Measurements from ENCODE around the gene SUPT7L.

DNA sequence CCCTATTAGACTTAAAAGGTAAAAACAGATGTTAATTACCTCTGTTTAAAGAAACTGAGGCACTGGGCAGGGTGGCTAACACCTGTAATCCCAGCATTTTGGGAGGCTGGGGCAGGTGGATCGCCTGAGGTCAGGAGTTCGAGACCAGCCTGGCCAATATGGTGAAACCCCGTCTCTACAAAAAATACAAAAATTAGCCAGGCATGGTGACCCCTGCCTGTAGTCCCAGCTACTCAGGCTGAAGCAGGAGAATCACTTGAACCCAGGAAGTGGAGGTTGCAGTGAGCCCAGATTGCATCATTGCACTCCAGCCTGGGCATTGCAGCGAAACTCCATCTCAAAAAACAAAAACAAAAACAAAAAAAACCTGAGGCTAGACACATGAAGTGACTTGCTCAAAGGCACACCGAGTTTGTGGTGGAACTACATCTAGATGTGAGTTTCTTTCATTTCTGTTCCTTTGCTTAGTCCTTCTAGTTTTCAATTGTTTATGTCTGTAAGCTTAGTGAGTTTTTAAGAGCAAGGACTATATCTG is 41.0 kb upstream of the SUPT7L start:
- TF ChIP-seq, protein P1, sequence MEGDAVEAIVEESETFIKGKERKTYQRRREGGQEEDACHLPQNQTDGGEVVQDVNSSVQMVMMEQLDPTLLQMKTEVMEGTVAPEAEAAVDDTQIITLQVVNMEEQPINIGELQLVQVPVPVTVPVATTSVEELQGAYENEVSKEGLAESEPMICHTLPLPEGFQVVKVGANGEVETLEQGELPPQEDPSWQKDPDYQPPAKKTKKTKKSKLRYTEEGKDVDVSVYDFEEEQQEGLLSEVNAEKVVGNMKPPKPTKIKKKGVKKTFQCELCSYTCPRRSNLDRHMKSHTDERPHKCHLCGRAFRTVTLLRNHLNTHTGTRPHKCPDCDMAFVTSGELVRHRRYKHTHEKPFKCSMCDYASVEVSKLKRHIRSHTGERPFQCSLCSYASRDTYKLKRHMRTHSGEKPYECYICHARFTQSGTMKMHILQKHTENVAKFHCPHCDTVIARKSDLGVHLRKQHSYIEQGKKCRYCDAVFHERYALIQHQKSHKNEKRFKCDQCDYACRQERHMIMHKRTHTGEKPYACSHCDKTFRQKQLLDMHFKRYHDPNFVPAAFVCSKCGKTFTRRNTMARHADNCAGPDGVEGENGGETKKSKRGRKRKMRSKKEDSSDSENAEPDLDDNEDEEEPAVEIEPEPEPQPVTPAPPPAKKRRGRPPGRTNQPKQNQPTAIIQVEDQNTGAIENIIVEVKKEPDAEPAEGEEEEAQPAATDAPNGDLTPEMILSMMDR (IDR thresholded peaks at IDR 0.05; ENCODE audit: low read depth, low read length), result no peak
- no peak for TF ChIP-seq EZH2phosphoT487 (IDR thresholded peaks at IDR 0.05; ENCODE audit: low read depth)
